Thyroid gland (tissue), 4 donors: Measurements from ENCODE around the gene CACNA1H.

Experiments
- CTCF ChIP-seq, 6 experiments: fragments of 200-600 bp in 3 of 6; fragments of 450-650 bp in 3 of 6; sonication (generic) in 3 of 6; IDR thresholded peaks; one replicate each; pipeline ENCODE4 v1.5.1; 2016 to 2019; ENCODE audit warnings: antibody characterized with exemption in 6 of 6, mild to moderate bottlenecking in 2 of 6, inconsistent platforms in 1 of 6, moderate library complexity in 1 of 6
- POLR2A ChIP-seq, 2 donors: fragments of 450-650 bp; IDR thresholded peaks; one replicate each; pipeline ENCODE4 v1.6.1; 2017; ENCODE audit warnings: antibody characterized with exemption in 2 of 2, mild to moderate bottlenecking in 2 of 2, moderate library complexity in 1 of 2

- no peak for TF ChIP-seq POLR2A (IDR thresholded peaks at IDR 0.05)
- TF ChIP-seq CTCF (IDR thresholded peaks at IDR 0.05), result no peak
These were observed 25.8 kb upstream of the CACNA1H start for GRCh38 chr16:1127101-1127500.
